Skeletal muscle tissue (tissue), 4 donors: Measurements from ENCODE around the gene RPL19. TPM values are rescaled to one million over a fixed set of nuclear protein-coding genes. Genes with fewer than 3 reads are reported as not detected.
"Not testable (repeated sequence)": the region's sequence is repeated elsewhere in the genome, so short reads cannot be mapped to it uniquely, and the experiment has no call there.

Experiments used
- H3K27ac ChIP-seq: one replicate; pipeline ENCODE4 v1.7.0; 2013; ENCODE audit warnings: mild to moderate bottlenecking, low read depth, low read length, inconsistent platforms
- H3K27me3 ChIP-seq, 3 donors: one replicate each; pipeline ENCODE4 v1.7.0; 2013; ENCODE audit warnings: low read length in 3 of 3; ENCODE audit not compliant: control insufficient read depth in 3 of 3, insufficient read depth in 3 of 3
- H3K36me3 ChIP-seq, 3 donors: one replicate each; pipeline ENCODE4 v1.7.0; 2013; ENCODE audit warnings: low read length in 3 of 3; ENCODE audit not compliant: control insufficient read depth in 3 of 3, insufficient read depth in 3 of 3
- H3K4me1 ChIP-seq, 3 donors: one replicate each; pipeline ENCODE4 v1.7.0; 2013; ENCODE audit warnings: low read length in 3 of 3, mild to moderate bottlenecking in 3 of 3; ENCODE audit not compliant: control insufficient read depth in 3 of 3, insufficient read depth in 3 of 3
- H3K4me3 ChIP-seq, 3 donors: one replicate each; pipeline ENCODE4 v1.7.0; 2013; ENCODE audit warnings: low read length in 3 of 3
- H3K9ac ChIP-seq, 3 donors: one replicate each; pipeline ENCODE4 v1.7.0; 2013; ENCODE audit warnings: low read length in 3 of 3, mild to moderate bottlenecking in 3 of 3, moderate library complexity in 2 of 3, low read depth in 1 of 3
- H3K9me3 ChIP-seq, 3 donors: one replicate each; pipeline ENCODE4 v1.7.0; 2013; ENCODE audit warnings: low read length in 3 of 3; ENCODE audit not compliant: control insufficient read depth in 3 of 3
- total RNA-seq: library from RNA; depleted of rRNA; stranded (reverse); fragments of >200 nt; gene quantifications from one replicate; pipeline ENCODE4 v1.2.3, GENCODE V29; 2014
- donor health status: Osteomylitis.

Gene RPL19
- total RNA-seq, 1 donor from 2014 or later: 1,766 TPM

GRCh38 chr17:39238311-39238972 is 38.4 kb downstream of the RPL19 start:
- no peaks in the 10 kb centered on the region for H3K9me3 ChIP-seq
- H3K27me3 ChIP-seq: peaks cover 0 to 15% (median 13%) of the 10 kb centered on the region in 3 donors
- peak overlapping the region in 1 of 3 donors; percentile 50 for H3K9ac ChIP-seq
- H3K36me3 ChIP-seq: no peaks in the 10 kb centered on the region
- H3K27ac ChIP-seq: no peak overlapping the region
- peaks cover 8% of the 10 kb centered on the region in 3 donors for H3K4me1 ChIP-seq
- no peak overlapping the region for H3K4me3 ChIP-seq

- Histone ChIP-seq H3K9ac (no peak overlapping the region), H3K36me3 (no peaks in the 10 kb centered on the region), H3K4me3 (no peak overlapping the region), H3K9me3 (no peaks in the 10 kb centered on the region), H3K4me1 (peaks cover 13 to 14% (median 13%) of the 10 kb centered on the region in 3 donors), H3K27me3 (peaks cover 0 to 15% (median 13%) of the 10 kb centered on the region in 3 donors), H3K27ac (no peak overlapping the region)
These were observed 39.7 kb downstream of the RPL19 start for GRCh38 chr17:39239640-39240314.

GRCh38 chr17:39240631-39241030 is 40.5 kb downstream of the RPL19 start:
- peaks cover 12 to 15% (median 13%) of the 10 kb centered on the region in 3 donors for H3K4me1 ChIP-seq
- H3K9me3 ChIP-seq: no peaks in the 10 kb centered on the region
- H3K36me3 ChIP-seq: no peaks in the 10 kb centered on the region
- H3K4me3 ChIP-seq: no peak overlapping the region
- H3K9ac ChIP-seq: no peak overlapping the region
- H3K27me3 ChIP-seq: peaks cover 0 to 15% (median 11%) of the 10 kb centered on the region in 3 donors
- H3K27ac ChIP-seq: no peak overlapping the region

GRCh38 chr17:39243155-39243554 is 43.1 kb downstream of the RPL19 start:
- no peak overlapping the region for H3K4me3 ChIP-seq
- peaks cover 10 to 12% (median 11%) of the 10 kb centered on the region in 3 donors for H3K4me1 ChIP-seq
- H3K27ac ChIP-seq: no peak overlapping the region

GRCh38 chr17:39244016-39244599 is 44.0 kb downstream of the RPL19 start:
- no peaks in the 10 kb centered on the region for H3K36me3 ChIP-seq
- H3K27ac ChIP-seq: no peak overlapping the region
- H3K9ac ChIP-seq: peak overlapping the region in 1 of 3 donors; percentile 16
- no peaks in the 10 kb centered on the region for H3K9me3 ChIP-seq
- peaks cover 0 to 11% (median 5%) of the 10 kb centered on the region in 3 donors for H3K27me3 ChIP-seq
- peaks cover 5 to 7% (median 6%) of the 10 kb centered on the region in 3 donors for H3K4me1 ChIP-seq
- H3K4me3 ChIP-seq: no peak overlapping the region

More at GRCh38 chr17:39243155-39243554, 43.1 kb downstream of the RPL19 start:
- H3K9ac ChIP-seq: no peak overlapping the region
- H3K9me3 ChIP-seq: no peaks in the 10 kb centered on the region
- H3K27me3 ChIP-seq: peaks cover 0 to 12% (median 5%) of the 10 kb centered on the region in 3 donors
- no peaks in the 10 kb centered on the region for H3K36me3 ChIP-seq

- Histone ChIP-seq H3K9me3 (no peaks in the 10 kb centered on the region), H3K27ac (no peak overlapping the region)
These were observed 44.8 kb downstream of the RPL19 start for GRCh38 chr17:39244600-39245570.

GRCh38 chr17:39246274-39246673 is 46.2 kb downstream of the RPL19 start:
- Histone ChIP-seq H3K4me1 (peaks cover 5 to 7% (median 6%) of the 10 kb centered on the region in 3 donors), H3K27ac (no peak overlapping the region), H3K9me3 (no peaks in the 10 kb centered on the region), H3K27me3 (peaks cover 0 to 4% (median 0%) of the 10 kb centered on the region in 3 donors), H3K36me3 (no peaks in the 10 kb centered on the region), H3K9ac (no peak overlapping the region), H3K4me3 (no peak overlapping the region)

More at GRCh38 chr17:39244600-39245570, 44.8 kb downstream of the RPL19 start:
- Histone ChIP-seq H3K27me3 (peaks cover 0 to 4% (median 1%) of the 10 kb centered on the region in 3 donors), H3K4me3 (no peak overlapping the region), H3K36me3 (no peaks in the 10 kb centered on the region), H3K4me1 (peaks cover 5 to 7% (median 6%) of the 10 kb centered on the region in 3 donors), H3K9ac (no peak overlapping the region)

GRCh38 chr17:39250076-39250475 is 50.0 kb downstream of the RPL19 start:
- not testable (repeated sequence) for H3K9ac ChIP-seq, H3K27ac ChIP-seq, H3K4me1 ChIP-seq, H3K4me3 ChIP-seq, H3K9me3 ChIP-seq, H3K27me3 ChIP-seq
- H3K36me3 ChIP-seq: peaks cover 0 to 15% (median 4%) of the 10 kb centered on the region in 3 donors

- Histone ChIP-seq H3K9me3 (no peaks in the 10 kb centered on the region), H3K27me3 (no peaks in the 10 kb centered on the region), H3K4me1 (no peaks in the 10 kb centered on the region), H3K9ac (no peak overlapping the region), H3K4me3 (no peak overlapping the region), H3K36me3 (peaks cover 0 to 15% (median 4%) of the 10 kb centered on the region in 3 donors), H3K27ac (no peak overlapping the region)
These were observed 51.9 kb downstream of the RPL19 start for GRCh38 chr17:39251997-39252396.
